ENCODE measurements around the gene VILL.

- no peak for TF ChIP-seq CTCF (conservative IDR thresholded peaks at IDR 0.05 in 1 of 2, IDR thresholded peaks at IDR 0.05 in 1 of 2; ENCODE audit: low read depth in 1 of 2, low read length in 2 of 2)
- no peak for TF ChIP-seq EZH2 (IDR thresholded peaks at IDR 0.05; ENCODE audit: low read length, missing control alignments)
These were observed 38.0 kb upstream of the VILL start for GRCh38 chr3:37952564-37952963.

Data from fibroblast of lung (primary cell).